ENCODE measurements around the gene ATF7IP.

Gene ATF7IP

GRCh38 chr12:14505626-14506596, 140.4 kb downstream of the ATF7IP start:
- DNase-seq (ENCODE audit: low read depth) = no peak

- no peak for DNase-seq (ENCODE audit: low read depth)
Measured at GRCh38 chr12:14510574-14510973, 145.1 kb downstream of the ATF7IP start.

GRCh38 chr12:14514154-14514842, 148.8 kb downstream of the ATF7IP start:
- no peak for DNase-seq (ENCODE audit: low read depth)

- no peak for DNase-seq (ENCODE audit: low read depth)
Measured at GRCh38 chr12:14514946-14515345, 149.5 kb downstream of the ATF7IP start.

- DNase-seq (ENCODE audit: low read depth) = no peak
Measured at GRCh38 chr12:14521822-14522221, 156.3 kb downstream of the ATF7IP start.

GRCh38 chr12:14525964-14526363, 160.5 kb downstream of the ATF7IP start:
- no peak for DNase-seq (ENCODE audit: low read depth)

GRCh38 chr12:14532152-14532551, 166.7 kb downstream of the ATF7IP start:
- no peak for DNase-seq (ENCODE audit: low read depth)

- no peak for DNase-seq (ENCODE audit: low read depth)
Measured at GRCh38 chr12:14537088-14537487, 171.6 kb downstream of the ATF7IP start.

GRCh38 chr12:14540801-14541462, 175.4 kb downstream of the ATF7IP start:
- DNase-seq (ENCODE audit: low read depth) = no peak

- no peak for DNase-seq (ENCODE audit: low read depth)
Measured at GRCh38 chr12:14545144-14546124, 180.0 kb downstream of the ATF7IP start.

GRCh38 chr12:14547571-14547970, 182.1 kb downstream of the ATF7IP start:
- no peak for DNase-seq (ENCODE audit: low read depth)

GRCh38 chr12:14548609-14549008, 183.1 kb downstream of the ATF7IP start:
- DNase-seq (ENCODE audit: low read depth) = no peak
